GM12892 (cell line): Measurements from ENCODE around the gene CACNA2D2.

Experiments used
- POLR2A ChIP-seq: IDR thresholded peaks from 2 replicates; pipeline ENCODE4 v1.6.1; 2011; ENCODE audit warnings: low read depth, low read length, control low read depth
- TAF1 ChIP-seq: IDR thresholded peaks from 2 replicates; pipeline ENCODE4 v1.6.1; 2011; ENCODE audit warnings: low read depth, mild to moderate bottlenecking, control low read depth, low read length, borderline replicate concordance

DNA sequence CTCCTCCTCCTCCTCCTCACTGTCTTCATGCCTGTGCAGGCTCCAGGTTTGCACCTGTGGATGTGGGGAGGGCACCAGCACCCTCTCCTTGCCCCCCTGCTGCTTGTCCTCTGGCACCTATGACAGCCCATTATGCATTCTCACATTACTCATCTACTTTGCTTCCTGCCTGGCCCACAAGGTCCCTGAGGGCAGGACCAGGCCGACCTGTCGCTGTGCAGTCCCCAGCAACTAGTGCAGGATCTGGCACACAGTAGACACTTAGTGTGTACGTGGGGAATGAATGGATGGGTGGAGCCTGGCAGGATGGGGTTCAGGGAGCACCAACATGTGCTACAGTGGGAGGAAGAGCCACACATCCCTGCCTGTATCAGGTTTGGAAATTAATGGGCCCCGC is 85.8 kb downstream of the CACNA2D2 start:
- no peak for TF ChIP-seq POLR2A
- no peak for TF ChIP-seq TAF1
